DOHH2 (cell line): ENCODE measurements around the gene EIF2D.

Experiments used
- H3F3A ChIP-seq: fragments of 200-600 bp; sonication (generic), shearing (Covaris generic); 2 replicates; pipeline ENCODE4 v1.6.0; 2016; ENCODE audit warnings: antibody characterized with exemption, mild to moderate bottlenecking; ENCODE audit not compliant: control insufficient read depth, insufficient read depth
- H3K27ac ChIP-seq: fragments of 200-600 bp; sonication (generic); 2 replicates; pipeline ENCODE4 v1.5.1; 2014; ENCODE audit warnings: low read depth, mild to moderate bottlenecking, low read length, moderate library complexity
- H3K27me3 ChIP-seq: fragments of 200-600 bp; sonication (generic); 2 replicates; pipeline ENCODE4 v1.6.1; 2014; ENCODE audit warnings: mild to moderate bottlenecking, low read length, mixed read lengths; ENCODE audit not compliant: control insufficient read depth
- H3K36me3 ChIP-seq: fragments of 200-600 bp; sonication (generic); 2 replicates; pipeline ENCODE4 v1.6.1; 2014; ENCODE audit warnings: mild to moderate bottlenecking, low read length, moderate library complexity, mixed read lengths; ENCODE audit not compliant: control insufficient read depth
- H3K4me1 ChIP-seq: fragments of 200-600 bp; sonication (generic); 2 replicates; pipeline ENCODE4 v1.6.1; 2014; ENCODE audit warnings: mild to moderate bottlenecking, low read length, mixed read lengths; ENCODE audit not compliant: control insufficient read depth
- H3K4me2 ChIP-seq: fragments of 200-600 bp; sonication (generic); 2 replicates; pipeline ENCODE4 v1.6.0; 2014; ENCODE audit warnings: mild to moderate bottlenecking, low read length, moderate library complexity
- H3K4me3 ChIP-seq: fragments of 200-600 bp; sonication (generic); 2 replicates; pipeline ENCODE4 v1.5.1; 2014; ENCODE audit warnings: mild to moderate bottlenecking, low read length, mixed read lengths
- H3K79me2 ChIP-seq: fragments of 200-600 bp; sonication (generic); 2 replicates; pipeline ENCODE4 v1.6.1; 2014; ENCODE audit warnings: mild to moderate bottlenecking, low read length, mixed read lengths; ENCODE audit not compliant: control insufficient read depth
- H3K9me2 ChIP-seq: fragments of 200-600 bp; sonication (generic); replicated peaks from 2 replicates; pipeline ENCODE4 v1.6.1; 2014; ENCODE audit warnings: mild to moderate bottlenecking, low read length, mixed read lengths; ENCODE audit not compliant: control insufficient read depth
- H3K9me3 ChIP-seq: fragments of 200-600 bp; sonication (generic); 2 replicates; pipeline ENCODE4 v1.6.1; 2014; ENCODE audit warnings: antibody characterized with exemption, low read length, mixed read lengths; ENCODE audit not compliant: control insufficient read depth, insufficient read depth
- H4K20me1 ChIP-seq: fragments of 200-600 bp; sonication (generic); 2 replicates; pipeline ENCODE4 v1.6.0; 2014; ENCODE audit warnings: low read depth, mild to moderate bottlenecking, antibody characterized with exemption, low read length, moderate library complexity; ENCODE audit not compliant: control insufficient read depth, insufficient read depth
- EZH2phosphoT487 ChIP-seq: fragments of 200-600 bp; sonication (generic); IDR thresholded peaks from 2 replicates; pipeline ENCODE4 v1.6.1; 2017; ENCODE audit warnings: borderline replicate concordance, mild to moderate bottlenecking, antibody characterized with exemption, low read length, moderate library complexity, mixed read lengths
- TF ChIP-seq, protein P1 (sequence below): fragments of 200-600 bp; sonication (generic); IDR thresholded peaks from one replicate; pipeline ENCODE4 v1.5.1; 2014; ENCODE audit warnings: antibody characterized with exemption, mild to moderate bottlenecking, low read depth, low read length; ENCODE audit not compliant: poor library complexity, severe bottlenecking

EIF2D gene

DNA sequence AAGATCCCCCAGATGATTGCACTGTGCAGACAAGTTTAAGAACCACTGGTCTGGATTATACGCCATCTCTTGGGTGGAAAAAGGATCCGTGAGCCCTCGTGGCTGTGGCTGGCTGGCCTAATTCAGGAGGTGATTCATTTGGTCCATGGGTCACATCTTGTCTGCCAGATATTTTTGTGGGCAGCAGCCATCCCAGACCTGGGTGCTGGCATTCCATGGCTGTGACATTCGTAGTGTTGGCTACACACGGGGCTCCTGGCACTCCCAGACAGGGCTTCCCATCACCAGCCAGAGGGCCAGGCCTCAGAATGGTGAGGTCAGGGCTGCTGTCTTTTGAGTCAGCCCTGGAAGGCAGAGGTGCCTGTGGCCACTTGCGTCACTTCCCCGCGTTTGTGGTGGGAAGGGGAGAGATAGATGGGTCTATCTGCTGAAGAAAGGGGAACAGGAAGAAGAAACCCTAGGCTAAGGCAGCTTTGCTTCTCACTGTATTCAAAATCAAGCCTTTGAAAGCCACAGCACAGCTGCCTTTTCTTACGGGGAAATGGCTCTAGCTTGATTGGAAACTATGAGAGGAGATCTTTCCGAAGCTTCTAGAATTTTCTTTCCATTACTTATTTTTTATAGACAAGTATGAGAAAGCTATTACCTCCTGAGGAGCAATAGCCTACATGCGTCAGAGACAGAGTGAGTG lies 32.4 kb downstream of the EIF2D start:
- Histone ChIP-seq H3K79me2 (peaks cover 20% of the 10 kb centered on the region), H3K9me2 (no peaks in the 10 kb centered on the region), H3F3A (peaks cover 7% of the 10 kb centered on the region; the same call in 1 of the 2 replicates), H3K9me3 (no peaks in the 10 kb centered on the region), H3K27ac (peak overlapping the region; percentile 34), H3K4me2 (peak overlapping the region; percentile 48), H4K20me1 (peaks cover 4% of the 10 kb centered on the region; the same call in 1 of the 2 replicates), H3K36me3 (peaks cover 15% of the 10 kb centered on the region), H3K4me3 (peak overlapping the region; percentile 26), H3K27me3 (no peaks in the 10 kb centered on the region), H3K4me1 (peaks cover 33% of the 10 kb centered on the region)
- TF ChIP-seq EZH2phosphoT487 = no peak
- TF ChIP-seq, protein P1, sequence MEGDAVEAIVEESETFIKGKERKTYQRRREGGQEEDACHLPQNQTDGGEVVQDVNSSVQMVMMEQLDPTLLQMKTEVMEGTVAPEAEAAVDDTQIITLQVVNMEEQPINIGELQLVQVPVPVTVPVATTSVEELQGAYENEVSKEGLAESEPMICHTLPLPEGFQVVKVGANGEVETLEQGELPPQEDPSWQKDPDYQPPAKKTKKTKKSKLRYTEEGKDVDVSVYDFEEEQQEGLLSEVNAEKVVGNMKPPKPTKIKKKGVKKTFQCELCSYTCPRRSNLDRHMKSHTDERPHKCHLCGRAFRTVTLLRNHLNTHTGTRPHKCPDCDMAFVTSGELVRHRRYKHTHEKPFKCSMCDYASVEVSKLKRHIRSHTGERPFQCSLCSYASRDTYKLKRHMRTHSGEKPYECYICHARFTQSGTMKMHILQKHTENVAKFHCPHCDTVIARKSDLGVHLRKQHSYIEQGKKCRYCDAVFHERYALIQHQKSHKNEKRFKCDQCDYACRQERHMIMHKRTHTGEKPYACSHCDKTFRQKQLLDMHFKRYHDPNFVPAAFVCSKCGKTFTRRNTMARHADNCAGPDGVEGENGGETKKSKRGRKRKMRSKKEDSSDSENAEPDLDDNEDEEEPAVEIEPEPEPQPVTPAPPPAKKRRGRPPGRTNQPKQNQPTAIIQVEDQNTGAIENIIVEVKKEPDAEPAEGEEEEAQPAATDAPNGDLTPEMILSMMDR = no peak

- Histone ChIP-seq H3K4me2 (no peak overlapping the region), H3F3A (peaks cover 7% of the 10 kb centered on the region; the same call in 1 of the 2 replicates), H3K36me3 (peaks cover 7% of the 10 kb centered on the region), H3K4me3 (no peak overlapping the region), H3K27me3 (no peaks in the 10 kb centered on the region), H4K20me1 (peaks cover 4% of the 10 kb centered on the region; the same call in 1 of the 2 replicates), H3K27ac (no peak overlapping the region), H3K9me2 (no peaks in the 10 kb centered on the region), H3K79me2 (peaks cover 23% of the 10 kb centered on the region), H3K4me1 (peaks cover 42% of the 10 kb centered on the region), H3K9me3 (no peaks in the 10 kb centered on the region)
- TF ChIP-seq, protein P1 = no peak
- no peak for TF ChIP-seq EZH2phosphoT487
Measured at GRCh38 chr1:206578978-206579374, 33.3 kb downstream of the EIF2D start.

DNA sequence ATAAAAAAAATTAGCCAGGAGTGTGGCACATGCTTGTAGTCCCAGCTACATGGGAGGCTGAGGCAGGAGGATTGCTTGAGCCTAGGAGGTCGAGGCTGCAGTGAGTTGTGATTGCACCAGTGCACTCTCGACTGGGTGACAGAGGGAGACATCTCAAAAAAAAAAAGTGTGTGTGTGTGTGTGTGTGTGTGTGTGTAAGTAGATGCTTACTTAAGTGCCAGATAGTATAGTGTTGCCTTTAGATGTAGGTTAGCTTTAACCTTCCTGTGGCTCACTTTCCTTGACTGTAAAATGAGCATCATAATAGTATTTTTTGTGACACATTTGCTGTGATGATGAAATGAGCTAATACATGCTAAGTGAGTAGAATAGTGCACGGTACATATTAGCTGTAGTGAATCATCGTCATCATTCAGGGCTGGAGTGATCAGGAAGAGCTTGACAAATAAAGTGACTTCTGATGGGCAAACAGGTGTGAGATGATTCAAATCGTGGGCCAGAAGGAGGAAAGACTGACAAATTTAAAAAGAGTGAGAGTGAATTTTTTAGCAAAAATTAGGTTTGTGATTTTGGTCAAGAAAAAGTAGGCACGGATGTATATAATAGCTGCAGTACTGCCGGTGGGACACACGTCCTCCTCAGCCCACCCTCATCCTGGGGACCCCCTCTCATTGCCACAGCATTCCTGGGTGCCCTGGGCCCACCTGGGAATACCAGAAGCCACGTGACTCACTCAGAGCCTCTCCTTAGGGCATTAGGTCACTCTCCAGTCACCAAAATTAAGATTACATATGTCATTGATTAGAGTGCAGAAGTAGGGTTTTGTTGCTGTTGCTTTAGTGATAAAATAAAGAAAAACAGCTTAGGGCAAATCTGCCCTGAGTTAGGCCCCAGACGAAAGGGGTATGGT lies 33.9 kb downstream of the EIF2D start:
- no peak overlapping the region for H3K4me2 ChIP-seq
- H3K9me2 ChIP-seq = no peaks in the 10 kb centered on the region
- no peak for TF ChIP-seq EZH2phosphoT487
- TF ChIP-seq, protein P1 = no peak
- no peak overlapping the region for H3K27ac ChIP-seq
- H3K9me3 ChIP-seq = no peaks in the 10 kb centered on the region
- peaks cover 4% of the 10 kb centered on the region; the same call in 1 of the 2 replicates for H4K20me1 ChIP-seq
- H3K27me3 ChIP-seq = no peaks in the 10 kb centered on the region
- H3K79me2 ChIP-seq = peaks cover 24% of the 10 kb centered on the region
- peaks cover under 1% of the 10 kb centered on the region; the same call in 1 of the 2 replicates for H3K36me3 ChIP-seq
- peaks cover 7% of the 10 kb centered on the region; the same call in 1 of the 2 replicates for H3F3A ChIP-seq
- H3K4me1 ChIP-seq = peaks cover 46% of the 10 kb centered on the region
- no peak overlapping the region for H3K4me3 ChIP-seq
